Measurements from ENCODE around the gene POLR2M.
A peak's percentile ranks its signal among the peaks of the same experiment; 100 is the strongest.

The POLR2M gene

DNA sequence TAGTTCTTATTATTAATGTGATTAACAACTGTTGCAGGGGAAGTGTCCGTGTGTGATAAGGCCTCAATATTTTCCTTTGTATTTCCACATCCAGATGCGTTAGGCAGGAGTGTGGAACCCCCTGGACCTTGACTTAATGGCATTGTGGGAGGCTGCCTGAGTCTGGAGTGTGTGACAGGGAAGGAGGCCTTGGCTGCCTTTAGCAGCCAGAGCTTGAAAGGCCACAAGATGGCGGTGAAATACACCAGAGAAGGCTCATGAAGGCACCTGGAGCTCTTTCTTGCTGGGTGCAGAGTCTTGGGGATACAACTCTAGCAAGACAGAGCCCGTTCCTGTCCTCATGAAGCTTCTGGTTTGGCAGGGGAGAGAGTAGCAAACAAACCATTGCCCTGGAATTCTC, 36.9 kb downstream of the POLR2M start:
- Histone ChIP-seq H3K9me3 (ENCODE audit: control insufficient read depth, insufficient read depth, low read depth, low read length) (no peaks in the 10 kb centered on the region), H3K27ac (ENCODE audit: extremely low read depth, low read depth, low read length) (no peak overlapping the region), H3K36me3 (ENCODE audit: control insufficient read depth in 2 of 2, insufficient read depth in 1 of 2, low read length in 2 of 2) (no peaks in the 10 kb centered on the region), H3K4me3 (ENCODE audit: low read depth, low read length) (no peak overlapping the region), H3K4me1 (ENCODE audit: control insufficient read depth, insufficient read depth, low read length) (peaks cover 4% of the 10 kb centered on the region; the same call in 1 of the 2 replicates)
- ChIA-PET CTCF (interaction anchor here (1.0 to 4.2 kb wide), 5 partner anchors 8 to 328 kb away, joined by 3 to 19 read pairs (median 5); no protein-coding TSS in a partner anchor), POLR2A (no interaction called here)
- no peak for TF ChIP-seq ZNF354C (tag by site-specific recombination; IDR thresholded peaks at IDR 0.05; ENCODE audit: borderline replicate concordance, low read depth)
- peak; percentile 12; the same call in 1 of the 2 replicates for TF ChIP-seq ZNF654 (tag by site-specific recombination; IDR thresholded peaks at IDR 0.05; ENCODE audit: low read depth)
- TF ChIP-seq ZNF169 (tag by site-specific recombination; IDR thresholded peaks at IDR 0.05), result no peak

DNA sequence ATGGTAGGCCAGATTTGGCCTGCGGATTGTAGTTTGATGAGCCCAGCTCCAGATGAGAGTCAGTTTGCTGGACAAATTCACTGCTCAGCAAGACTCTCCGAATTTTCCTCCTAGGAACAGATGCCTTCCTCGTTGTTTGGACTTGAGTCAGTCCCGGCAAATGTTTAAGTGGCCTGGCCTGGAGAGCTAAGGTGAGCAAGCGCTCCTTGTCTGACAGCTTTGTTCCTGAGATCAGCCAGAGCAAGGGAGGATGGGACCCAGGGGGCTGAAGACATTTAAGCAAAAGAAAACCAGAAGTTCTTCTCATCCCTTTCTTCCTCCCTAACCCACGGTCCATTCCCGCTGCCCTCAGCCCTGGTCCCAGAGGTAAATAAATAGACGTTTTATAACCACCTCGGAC, 40.3 kb downstream of the POLR2M start:
- no peak overlapping the region for H3K27ac ChIP-seq (ENCODE audit: extremely low read depth, low read depth, low read length)
- H3K9me3 ChIP-seq (ENCODE audit: control insufficient read depth, insufficient read depth, low read depth, low read length), result no peaks in the 10 kb centered on the region
- peaks cover 4% of the 10 kb centered on the region; the same call in 1 of the 2 replicates for H3K4me1 ChIP-seq (ENCODE audit: control insufficient read depth, insufficient read depth, low read length)
- no peaks in the 10 kb centered on the region for H3K36me3 ChIP-seq (ENCODE audit: control insufficient read depth in 2 of 2, insufficient read depth in 1 of 2, low read length in 2 of 2)
- ChIA-PET POLR2A (no interaction called here), CTCF (interaction anchor here (0.5 to 1.8 kb wide), 3 partner anchors 114 to 323 kb away, joined by 3 to 9 read pairs (median 3); no protein-coding TSS in a partner anchor)
- TF ChIP-seq, protein P1, sequence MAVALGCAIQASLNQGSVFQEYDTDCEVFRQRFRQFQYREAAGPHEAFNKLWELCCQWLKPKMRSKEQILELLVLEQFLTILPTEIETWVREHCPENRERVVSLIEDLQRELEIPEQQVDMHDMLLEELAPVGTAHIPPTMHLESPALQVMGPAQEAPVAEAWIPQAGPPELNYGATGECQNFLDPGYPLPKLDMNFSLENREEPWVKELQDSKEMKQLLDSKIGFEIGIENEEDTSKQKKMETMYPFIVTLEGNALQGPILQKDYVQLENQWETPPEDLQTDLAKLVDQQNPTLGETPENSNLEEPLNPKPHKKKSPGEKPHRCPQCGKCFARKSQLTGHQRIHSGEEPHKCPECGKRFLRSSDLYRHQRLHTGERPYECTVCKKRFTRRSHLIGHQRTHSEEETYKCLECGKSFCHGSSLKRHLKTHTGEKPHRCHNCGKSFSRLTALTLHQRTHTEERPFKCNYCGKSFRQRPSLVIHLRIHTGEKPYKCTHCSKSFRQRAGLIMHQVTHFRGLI (tag by site-specific recombination; IDR thresholded peaks at IDR 0.05), result no peak
- TF ChIP-seq, protein P2, sequence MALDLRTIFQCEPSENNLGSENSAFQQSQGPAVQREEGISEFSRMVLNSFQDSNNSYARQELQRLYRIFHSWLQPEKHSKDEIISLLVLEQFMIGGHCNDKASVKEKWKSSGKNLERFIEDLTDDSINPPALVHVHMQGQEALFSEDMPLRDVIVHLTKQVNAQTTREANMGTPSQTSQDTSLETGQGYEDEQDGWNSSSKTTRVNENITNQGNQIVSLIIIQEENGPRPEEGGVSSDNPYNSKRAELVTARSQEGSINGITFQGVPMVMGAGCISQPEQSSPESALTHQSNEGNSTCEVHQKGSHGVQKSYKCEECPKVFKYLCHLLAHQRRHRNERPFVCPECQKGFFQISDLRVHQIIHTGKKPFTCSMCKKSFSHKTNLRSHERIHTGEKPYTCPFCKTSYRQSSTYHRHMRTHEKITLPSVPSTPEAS (tag by site-specific recombination; IDR thresholded peaks at IDR 0.05), result no peak
- no peak for TF ChIP-seq ZNF350 (tag by site-specific recombination; IDR thresholded peaks at IDR 0.05)
- TF ChIP-seq, protein P3, sequence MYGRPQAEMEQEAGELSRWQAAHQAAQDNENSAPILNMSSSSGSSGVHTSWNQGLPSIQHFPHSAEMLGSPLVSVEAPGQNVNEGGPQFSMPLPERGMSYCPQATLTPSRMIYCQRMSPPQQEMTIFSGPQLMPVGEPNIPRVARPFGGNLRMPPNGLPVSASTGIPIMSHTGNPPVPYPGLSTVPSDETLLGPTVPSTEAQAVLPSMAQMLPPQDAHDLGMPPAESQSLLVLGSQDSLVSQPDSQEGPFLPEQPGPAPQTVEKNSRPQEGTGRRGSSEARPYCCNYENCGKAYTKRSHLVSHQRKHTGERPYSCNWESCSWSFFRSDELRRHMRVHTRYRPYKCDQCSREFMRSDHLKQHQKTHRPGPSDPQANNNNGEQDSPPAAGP (tag by site-specific recombination; IDR thresholded peaks at IDR 0.05), result no peak
- TF ChIP-seq ZNF707 (tag by site-specific recombination; IDR thresholded peaks at IDR 0.05), result no peak
- TF ChIP-seq, protein P4, sequence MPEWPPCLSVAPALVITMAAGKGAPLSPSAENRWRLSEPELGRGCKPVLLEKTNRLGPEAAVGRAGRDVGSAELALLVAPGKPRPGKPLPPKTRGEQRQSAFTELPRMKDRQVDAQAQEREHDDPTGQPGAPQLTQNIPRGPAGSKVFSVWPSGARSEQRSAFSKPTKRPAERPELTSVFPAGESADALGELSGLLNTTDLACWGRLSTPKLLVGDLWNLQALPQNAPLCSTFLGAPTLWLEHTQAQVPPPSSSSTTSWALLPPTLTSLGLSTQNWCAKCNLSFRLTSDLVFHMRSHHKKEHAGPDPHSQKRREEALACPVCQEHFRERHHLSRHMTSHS (tag by site-specific recombination; IDR thresholded peaks at IDR 0.05), result no peak
- TF ChIP-seq, protein P5, sequence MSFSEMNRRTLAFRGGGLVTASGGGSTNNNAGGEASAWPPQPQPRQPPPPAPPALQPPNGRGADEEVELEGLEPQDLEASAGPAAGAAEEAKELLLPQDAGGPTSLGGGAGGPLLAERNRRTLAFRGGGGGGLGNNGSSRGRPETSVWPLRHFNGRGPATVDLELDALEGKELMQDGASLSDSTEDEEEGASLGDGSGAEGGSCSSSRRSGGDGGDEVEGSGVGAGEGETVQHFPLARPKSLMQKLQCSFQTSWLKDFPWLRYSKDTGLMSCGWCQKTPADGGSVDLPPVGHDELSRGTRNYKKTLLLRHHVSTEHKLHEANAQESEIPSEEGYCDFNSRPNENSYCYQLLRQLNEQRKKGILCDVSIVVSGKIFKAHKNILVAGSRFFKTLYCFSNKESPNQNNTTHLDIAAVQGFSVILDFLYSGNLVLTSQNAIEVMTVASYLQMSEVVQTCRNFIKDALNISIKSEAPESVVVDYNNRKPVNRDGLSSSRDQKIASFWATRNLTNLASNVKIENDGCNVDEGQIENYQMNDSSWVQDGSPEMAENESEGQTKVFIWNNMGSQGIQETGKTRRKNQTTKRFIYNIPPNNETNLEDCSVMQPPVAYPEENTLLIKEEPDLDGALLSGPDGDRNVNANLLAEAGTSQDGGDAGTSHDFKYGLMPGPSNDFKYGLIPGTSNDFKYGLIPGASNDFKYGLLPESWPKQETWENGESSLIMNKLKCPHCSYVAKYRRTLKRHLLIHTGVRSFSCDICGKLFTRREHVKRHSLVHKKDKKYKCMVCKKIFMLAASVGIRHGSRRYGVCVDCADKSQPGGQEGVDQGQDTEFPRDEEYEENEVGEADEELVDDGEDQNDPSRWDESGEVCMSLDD (tag by site-specific recombination; IDR thresholded peaks at IDR 0.05), result no peak
- no peak for TF ChIP-seq ZNF76 (tag by site-specific recombination; IDR thresholded peaks at IDR 0.05; ENCODE audit: borderline replicate concordance, low read depth)
- TF ChIP-seq WT1 (tag by site-specific recombination; IDR thresholded peaks at IDR 0.05), result no peak
- TF ChIP-seq ZNF146 (tag by site-specific recombination; IDR thresholded peaks at IDR 0.05), result no peak
- no peak for TF ChIP-seq ZNF423 (tag by site-specific recombination; IDR thresholded peaks at IDR 0.05)
- no peak for TF ChIP-seq ZNF623 (tag by site-specific recombination; IDR thresholded peaks at IDR 0.05)
- no peak for TF ChIP-seq SP2 (tag by site-specific recombination; IDR thresholded peaks at IDR 0.05)
- TF ChIP-seq ZNF341 (tag by site-specific recombination; IDR thresholded peaks at IDR 0.05; ENCODE audit: low read depth), result no peak
- TF ChIP-seq, protein P6, sequence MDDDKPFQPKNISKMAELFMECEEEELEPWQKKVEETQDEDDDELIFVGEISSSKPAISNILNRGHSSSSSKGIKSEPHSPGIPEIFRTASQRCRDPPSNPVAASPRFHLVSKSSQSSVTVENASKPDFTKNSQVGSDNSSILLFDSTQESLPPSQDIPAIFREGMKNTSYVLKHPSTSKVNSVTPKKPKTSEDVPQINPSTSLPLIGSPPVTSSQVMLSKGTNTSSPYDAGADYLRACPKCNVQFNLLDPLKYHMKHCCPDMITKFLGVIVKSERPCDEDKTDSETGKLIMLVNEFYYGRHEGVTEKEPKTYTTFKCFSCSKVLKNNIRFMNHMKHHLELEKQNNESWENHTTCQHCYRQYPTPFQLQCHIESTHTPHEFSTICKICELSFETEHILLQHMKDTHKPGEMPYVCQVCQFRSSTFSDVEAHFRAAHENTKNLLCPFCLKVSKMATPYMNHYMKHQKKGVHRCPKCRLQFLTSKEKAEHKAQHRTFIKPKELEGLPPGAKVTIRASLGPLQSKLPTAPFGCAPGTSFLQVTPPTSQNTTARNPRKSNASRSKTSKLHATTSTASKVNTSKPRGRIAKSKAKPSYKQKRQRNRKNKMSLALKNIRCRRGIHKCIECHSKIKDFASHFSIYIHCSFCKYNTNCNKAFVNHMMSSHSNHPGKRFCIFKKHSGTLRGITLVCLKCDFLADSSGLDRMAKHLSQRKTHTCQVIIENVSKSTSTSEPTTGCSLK (tag by site-specific recombination; IDR thresholded peaks at IDR 0.05), result no peak
- no peak overlapping the region for H3K4me3 ChIP-seq (ENCODE audit: low read depth, low read length)

All from HEK293 (cell line).